Measurements from ENCODE around the gene GRIK4. TPM values are rescaled to one million over a fixed set of nuclear protein-coding genes. Genes with fewer than 3 reads are reported as not detected.

Gene GRIK4
- total RNA-seq, 1 donor from 2014 or later, result 4.5 TPM

DNA sequence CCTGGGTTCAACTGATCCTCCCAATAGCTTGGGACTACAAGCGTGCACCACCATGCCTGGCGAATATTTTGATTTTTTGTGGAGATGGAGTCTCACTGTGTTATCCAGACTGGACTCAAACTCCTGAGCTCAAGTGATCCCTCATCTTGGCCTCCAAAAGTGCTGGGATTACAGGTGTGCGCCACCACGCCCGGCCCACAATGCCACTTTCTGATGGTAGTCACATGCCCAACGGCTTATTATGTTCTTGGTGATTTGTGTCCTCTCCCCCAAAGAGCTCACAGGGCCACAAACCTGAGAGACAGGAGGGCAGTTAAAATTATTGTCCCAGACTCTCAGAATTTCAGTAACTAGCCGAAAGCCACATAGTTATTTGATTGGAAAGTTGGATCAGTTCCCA, 9.6 kb downstream of the GRIK4 start:
- Mint-ChIP-seq H3K4me3 (ENCODE audit: unreplicated experiment) (no peak overlapping the region), H3K4me1 (ENCODE audit: unreplicated experiment) (peaks cover 3% of the 10 kb centered on the region), H3K9me3 (ENCODE audit: unreplicated experiment) (no peaks in the 10 kb centered on the region), H3K27ac (ENCODE audit: unreplicated experiment) (no peak overlapping the region), H3K27me3 (ENCODE audit: unreplicated experiment) (peaks cover 2% of the 10 kb centered on the region), H3K36me3 (ENCODE audit: low read depth, unreplicated experiment) (no peaks in the 10 kb centered on the region)
- no peak for TF ChIP-seq CTCF (IDR thresholded peaks at IDR 0.05; ENCODE audit: unreplicated experiment)
- DNase-seq (ENCODE audit: low spot score), result no peak

- Mint-ChIP-seq H3K36me3 (ENCODE audit: low read depth, unreplicated experiment) (no peaks in the 10 kb centered on the region), H3K27me3 (ENCODE audit: unreplicated experiment) (peaks cover 2% of the 10 kb centered on the region), H3K4me1 (ENCODE audit: unreplicated experiment) (peaks cover 3% of the 10 kb centered on the region), H3K9me3 (ENCODE audit: unreplicated experiment) (no peaks in the 10 kb centered on the region), H3K27ac (ENCODE audit: unreplicated experiment) (no peak overlapping the region), H3K4me3 (ENCODE audit: unreplicated experiment) (no peak overlapping the region)
- no peak for TF ChIP-seq CTCF (IDR thresholded peaks at IDR 0.05; ENCODE audit: unreplicated experiment)
- no peak for DNase-seq (ENCODE audit: low spot score)
Measured at GRCh38 chr11:120522021-120522420, 10.5 kb downstream of the GRIK4 start.

- peaks cover 2% of the 10 kb centered on the region for H3K27me3 Mint-ChIP-seq (ENCODE audit: unreplicated experiment)
- no peak overlapping the region for H3K27ac Mint-ChIP-seq (ENCODE audit: unreplicated experiment)
- TF ChIP-seq CTCF (IDR thresholded peaks at IDR 0.05; ENCODE audit: unreplicated experiment), result no peak
- no peaks in the 10 kb centered on the region for H3K9me3 Mint-ChIP-seq (ENCODE audit: unreplicated experiment)
- no peaks in the 10 kb centered on the region for H3K36me3 Mint-ChIP-seq (ENCODE audit: low read depth, unreplicated experiment)
- no peak overlapping the region for H3K4me3 Mint-ChIP-seq (ENCODE audit: unreplicated experiment)
- DNase-seq (ENCODE audit: low spot score), result no peak
- H3K4me1 Mint-ChIP-seq (ENCODE audit: unreplicated experiment), result peaks cover 3% of the 10 kb centered on the region
Measured at GRCh38 chr11:120522736-120523135, 11.2 kb downstream of the GRIK4 start.

- Mint-ChIP-seq H3K27me3 (ENCODE audit: unreplicated experiment) (peaks cover 2% of the 10 kb centered on the region), H3K4me3 (ENCODE audit: unreplicated experiment) (no peak overlapping the region), H3K4me1 (ENCODE audit: unreplicated experiment) (peaks cover 3% of the 10 kb centered on the region), H3K9me3 (ENCODE audit: unreplicated experiment) (no peaks in the 10 kb centered on the region), H3K36me3 (ENCODE audit: low read depth, unreplicated experiment) (no peaks in the 10 kb centered on the region), H3K27ac (ENCODE audit: unreplicated experiment) (no peak overlapping the region)
- no peak for DNase-seq (ENCODE audit: low spot score)
- TF ChIP-seq CTCF (IDR thresholded peaks at IDR 0.05; ENCODE audit: unreplicated experiment), result no peak
Measured at GRCh38 chr11:120523196-120523595, 11.6 kb downstream of the GRIK4 start.

- Mint-ChIP-seq H3K36me3 (ENCODE audit: low read depth, unreplicated experiment) (no peaks in the 10 kb centered on the region), H3K9me3 (ENCODE audit: unreplicated experiment) (no peaks in the 10 kb centered on the region), H3K4me1 (ENCODE audit: unreplicated experiment) (peaks cover 3% of the 10 kb centered on the region), H3K27me3 (ENCODE audit: unreplicated experiment) (peaks cover 2% of the 10 kb centered on the region), H3K4me3 (ENCODE audit: unreplicated experiment) (no peak overlapping the region), H3K27ac (ENCODE audit: unreplicated experiment) (no peak overlapping the region)
- TF ChIP-seq CTCF (IDR thresholded peaks at IDR 0.05; ENCODE audit: unreplicated experiment), result no peak
- DNase-seq (ENCODE audit: low spot score), result no peak
Measured at GRCh38 chr11:120524536-120525085, 13.1 kb downstream of the GRIK4 start.
